CD4-positive, alpha-beta T cell treated with Interleukin-2 at 100 ng/mL for 4 hours (primary cell): ENCODE measurements around the gene GPR137.
"Not testable (repeated sequence)": the region's sequence is repeated elsewhere in the genome, so short reads cannot be mapped to it uniquely, and the experiment has no call there.

Experiments
- DNase-seq: peaks from one replicate; pipeline ENCODE4 v3.0.0-alpha.2; 2020; ENCODE audit warnings: low spot score

GPR137 gene

GRCh38 chr11:64304316-64305072 is 18.8 kb downstream of the GPR137 start:
- DNase-seq = peak; percentile 93

DNA sequence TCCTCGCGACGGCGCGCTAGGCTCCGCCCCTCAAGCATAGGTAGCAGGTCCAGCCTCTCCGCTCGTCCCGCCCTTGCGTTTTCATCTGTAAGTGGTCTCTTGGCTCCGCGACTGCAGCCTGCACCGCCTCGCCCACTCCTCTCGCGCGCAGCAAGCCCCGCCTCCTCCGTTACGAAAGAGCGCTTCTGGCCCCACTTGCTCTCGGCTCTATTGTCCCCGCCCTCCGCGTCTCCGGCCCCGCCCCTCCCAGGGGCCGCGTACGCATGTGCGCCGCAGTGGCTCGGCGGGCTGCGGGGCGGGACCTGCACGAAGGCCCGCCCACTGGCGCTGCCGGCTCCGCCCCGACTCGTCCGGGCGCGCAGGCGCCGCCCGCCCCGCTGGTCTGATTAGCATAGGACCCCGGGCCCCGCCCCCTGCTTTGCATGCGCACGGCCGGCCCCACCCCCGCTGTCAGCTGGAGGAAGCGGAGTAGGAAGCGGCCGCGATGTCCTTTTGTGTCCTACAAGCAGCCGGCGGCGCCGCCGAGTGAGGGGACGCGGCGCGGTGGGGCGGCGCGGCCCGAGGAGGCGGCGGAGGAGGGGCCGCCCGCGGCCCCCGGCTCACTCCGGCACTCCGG is 19.5 kb downstream of the GPR137 start, which contains the start of gene ESRRA:
Gene ESRRA, plus strand, starts transcription at position 450 of the 616 bp plus-strand sequence. CDS start 1,656 bp downstream, outside the sequence.
- DNase-seq = peak; percentile 98

- DNase-seq = peak; percentile 77
These were observed 20.3 kb downstream of the GPR137 start for GRCh38 chr11:64305691-64306562.

GRCh38 chr11:64306563-64306875 is 20.9 kb downstream of the GPR137 start:
- DNase-seq = no peak

DNA sequence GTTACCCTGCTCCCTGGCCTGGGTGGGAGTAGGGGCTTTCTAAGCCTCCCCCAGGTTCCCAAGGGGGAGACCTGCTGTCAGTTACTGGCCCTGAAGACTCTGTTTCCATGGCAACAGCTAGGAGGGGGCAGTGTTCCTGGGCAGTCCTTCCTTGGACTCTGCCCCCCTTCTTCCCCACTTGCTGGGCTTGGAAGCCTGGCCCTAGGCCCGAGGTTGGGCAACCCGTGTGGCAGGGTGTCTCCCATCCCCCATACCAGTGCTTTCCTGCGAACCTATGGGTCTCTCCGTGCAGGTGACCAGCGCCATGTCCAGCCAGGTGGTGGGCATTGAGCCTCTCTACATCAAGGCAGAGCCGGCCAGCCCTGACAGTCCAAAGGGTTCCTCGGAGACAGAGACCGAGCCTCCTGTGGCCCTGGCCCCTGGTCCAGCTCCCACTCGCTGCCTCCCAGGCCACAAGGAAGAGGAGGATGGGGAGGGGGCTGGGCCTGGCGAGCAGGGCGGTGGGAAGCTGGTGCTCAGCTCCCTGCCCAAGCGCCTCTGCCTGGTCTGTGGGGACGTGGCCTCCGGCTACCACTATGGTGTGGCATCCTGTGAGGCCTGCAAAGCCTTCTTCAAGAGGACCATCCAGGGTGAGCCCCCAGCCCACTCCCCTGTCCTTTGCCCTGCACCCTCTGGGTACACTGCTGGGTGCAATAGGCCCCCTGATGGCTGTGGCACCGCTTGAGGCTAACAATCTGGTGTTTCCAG is 21.4 kb downstream of the GPR137 start:
- no peak for DNase-seq

- not testable (repeated sequence) for DNase-seq
These were observed 22.1 kb downstream of the GPR137 start for GRCh38 chr11:64307795-64308194.

GRCh38 chr11:64312947-64313346 is 27.3 kb downstream of the GPR137 start:
- DNase-seq = no peak

GRCh38 chr11:64313491-64314145 is 28.0 kb downstream of the GPR137 start:
- DNase-seq = no peak

- DNase-seq = no peak
These were observed 28.6 kb downstream of the GPR137 start for GRCh38 chr11:64314146-64314804.

DNA sequence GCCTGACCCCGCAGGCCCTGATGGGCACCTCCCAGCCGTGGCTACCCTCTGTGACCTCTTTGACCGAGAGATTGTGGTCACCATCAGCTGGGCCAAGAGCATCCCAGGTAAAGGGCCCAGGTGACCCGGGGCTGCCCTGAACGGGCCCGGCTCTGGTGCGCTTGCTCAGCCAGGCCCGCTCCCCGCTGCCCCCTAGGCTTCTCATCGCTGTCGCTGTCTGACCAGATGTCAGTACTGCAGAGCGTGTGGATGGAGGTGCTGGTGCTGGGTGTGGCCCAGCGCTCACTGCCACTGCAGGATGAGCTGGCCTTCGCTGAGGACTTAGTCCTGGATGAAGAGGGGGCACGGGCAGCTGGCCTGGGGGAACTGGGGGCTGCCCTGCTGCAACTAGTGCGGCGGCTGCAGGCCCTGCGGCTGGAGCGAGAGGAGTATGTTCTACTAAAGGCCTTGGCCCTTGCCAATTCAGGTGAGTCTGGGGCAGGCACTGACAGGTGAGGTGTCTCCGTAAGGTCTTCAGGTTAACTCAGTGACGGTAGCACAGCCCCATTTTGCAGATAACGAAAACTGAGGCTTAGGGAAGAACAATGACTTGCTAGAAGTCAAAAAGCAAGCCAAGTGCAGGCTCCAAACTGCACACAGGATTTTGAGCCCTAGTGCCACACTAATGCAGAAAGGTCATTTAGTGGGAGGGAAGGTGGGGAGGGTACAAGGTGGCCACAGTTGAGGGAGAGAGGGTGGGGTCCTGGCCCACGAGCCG is 29.3 kb downstream of the GPR137 start:
- DNase-seq = no peak

- DNase-seq = not testable (repeated sequence)
These were observed 30.2 kb downstream of the GPR137 start for GRCh38 chr11:64315667-64316526.

DNA sequence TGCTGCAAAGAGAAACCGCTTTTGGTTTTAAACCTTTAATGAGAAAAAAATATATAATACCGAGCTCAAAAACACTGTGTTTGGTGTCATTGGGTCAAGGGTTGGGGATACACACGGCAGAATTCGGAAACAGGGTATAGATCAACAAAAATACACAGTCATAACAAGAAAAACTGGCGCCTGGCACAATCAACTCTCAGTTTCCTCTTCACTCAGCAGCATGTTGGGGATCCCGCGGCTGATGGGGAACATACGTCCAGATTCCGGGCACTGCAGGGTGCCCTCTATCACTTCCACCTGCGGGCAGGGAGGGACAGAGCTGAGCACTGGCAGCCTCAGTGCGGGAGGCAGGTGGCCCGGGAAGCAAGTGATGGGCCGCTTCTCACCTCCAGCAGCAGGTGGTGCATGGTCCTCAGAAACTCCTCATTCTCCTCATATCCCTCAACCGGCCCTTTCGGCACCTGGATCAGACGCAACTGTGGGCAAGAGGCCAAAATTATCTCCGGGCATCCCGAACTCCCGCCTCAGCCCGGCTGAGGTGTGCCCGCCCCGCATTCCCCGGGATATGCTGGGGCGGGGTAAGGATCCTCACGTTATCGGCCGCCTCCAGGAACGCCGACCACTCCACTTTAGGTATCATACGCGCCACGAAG is 31.1 kb downstream of the GPR137 start:
- peak; percentile 34 for DNase-seq

GRCh38 chr11:64317325-64317960 is 31.8 kb downstream of the GPR137 start, which contains the start of gene TRMT112:
Gene TRMT112 (minus strand): TSS chr11:64317559. CDS start chr11:64317526, 33 bp downstream.
- DNase-seq = peak; percentile 98

GRCh38 chr11:64317961-64318765 is 32.5 kb downstream of the GPR137 start, which contains the start of gene PRDX5:
Gene PRDX5 (plus strand): TSS chr11:64318121. CDS start chr11:64318216, 95 bp downstream.
- peak; percentile 97 for DNase-seq

- DNase-seq = no peak
These were observed 33.4 kb downstream of the GPR137 start for GRCh38 chr11:64318766-64319761.

- no peak for DNase-seq
These were observed 34.9 kb downstream of the GPR137 start for GRCh38 chr11:64320556-64320955.
